Immature natural killer cell (primary cell): Measurements from ENCODE around the gene KYAT1. TPM values are rescaled to one million over a fixed set of nuclear protein-coding genes. Genes with fewer than 3 reads are reported as not detected.

Experiments used
- DNase-seq, 3 donors: peaks; one replicate each; pipeline ENCODE4 v3.0.0; 2022; ENCODE audit warnings: mixed read lengths in 1 of 3
- H3K27ac Mint-ChIP-seq, 6 donors: one replicate each; pipeline ENCODE4 v1.8.0; 2020; ENCODE audit warnings: mixed read lengths in 6 of 6, mild to moderate bottlenecking in 5 of 6, inconsistent platforms in 4 of 6, moderate library complexity in 3 of 6
- H3K27me3 Mint-ChIP-seq, 3 donors: one replicate each; pipeline ENCODE4 v1.8.0; 2020 to 2021; ENCODE audit warnings: low read depth in 3 of 3, mild to moderate bottlenecking in 3 of 3, mixed read lengths in 3 of 3, moderate library complexity in 3 of 3, inconsistent platforms in 1 of 3
- H3K36me3 Mint-ChIP-seq, 3 donors: one replicate each; pipeline ENCODE4 v1.8.0; 2020; ENCODE audit warnings: mixed read lengths in 3 of 3, inconsistent platforms in 2 of 3, mild to moderate bottlenecking in 2 of 3
- H3K4me1 Mint-ChIP-seq, 2 donors: one replicate each; pipeline ENCODE4 v1.8.0; 2020; ENCODE audit warnings: inconsistent platforms in 2 of 2, mild to moderate bottlenecking in 2 of 2, mixed read lengths in 2 of 2, moderate library complexity in 1 of 2
- H3K4me3 Mint-ChIP-seq, 5 donors: one replicate each; pipeline ENCODE4 v1.8.0; 2020; ENCODE audit warnings: mild to moderate bottlenecking in 5 of 5, mixed read lengths in 5 of 5, inconsistent platforms in 3 of 5, moderate library complexity in 3 of 5
- H3K9me3 Mint-ChIP-seq, 6 donors: one replicate each; pipeline ENCODE4 v1.8.0; 2020; ENCODE audit warnings: mild to moderate bottlenecking in 6 of 6, mixed read lengths in 6 of 6, inconsistent platforms in 4 of 6, moderate library complexity in 3 of 6
- polyA plus RNA-seq, 3 donors: library from polyadenylated mRNA; unstranded; fragments of 300-500 nt; fragmentation: Illumina TruSeq; gene quantifications; one replicate each; pipeline ENCODE4 v1.2.3, GENCODE V29; 2021

KYAT1 gene
- polyA plus RNA-seq, 3 donors from 2014 or later = 9.6 to 10.1 (median 10.0) TPM

GRCh38 chr9:128902351-128903078, 20.8 kb upstream of the KYAT1 start:
- Mint-ChIP-seq H3K9me3 (no peaks in the 10 kb centered on the region), H3K4me1 (peaks cover 80 to 87% of the 10 kb centered on the region in 2 donors), H3K36me3 (peaks cover 3 to 18% (median 6%) of the 10 kb centered on the region in 3 donors), H3K4me3 (peak overlapping the region; percentile 83 to 89 (median 87)), H3K27me3 (peaks cover 2 to 13% (median 10%) of the 10 kb centered on the region in 3 donors), H3K27ac (peak overlapping the region; percentile 93 to 97 (median 96))
- peak; percentile 86 to 89 (median 88) for DNase-seq

GRCh38 chr9:128901822-128902221, 20.1 kb upstream of the KYAT1 start:
- DNase-seq = no peak
- Mint-ChIP-seq H3K4me1 (peaks cover 84% of the 10 kb centered on the region in 2 donors), H3K27me3 (peaks cover 2 to 13% (median 10%) of the 10 kb centered on the region in 3 donors), H3K9me3 (no peaks in the 10 kb centered on the region), H3K36me3 (peaks cover 0 to 18% (median 7%) of the 10 kb centered on the region in 3 donors), H3K27ac (peak overlapping the region; percentile 93 to 97 (median 96)), H3K4me3 (peak overlapping the region; percentile 83 to 89 (median 87))

GRCh38 chr9:128901379-128901778, 19.6 kb upstream of the KYAT1 start:
- DNase-seq = no peak
- H3K27ac Mint-ChIP-seq = peak overlapping the region; percentile 93 to 97 (median 96)
- no peaks in the 10 kb centered on the region for H3K9me3 Mint-ChIP-seq
- peaks cover under 1 to 20% (median 8%) of the 10 kb centered on the region in 3 donors for H3K36me3 Mint-ChIP-seq
- peaks cover 2 to 13% (median 10%) of the 10 kb centered on the region in 3 donors for H3K27me3 Mint-ChIP-seq
- H3K4me3 Mint-ChIP-seq = peak overlapping the region in 4 of 5 donors; percentile 17 to 89 (median 54)
- peaks cover 84% of the 10 kb centered on the region in 2 donors for H3K4me1 Mint-ChIP-seq

- H3K36me3 Mint-ChIP-seq = peaks cover 5 to 29% (median 11%) of the 10 kb centered on the region in 3 donors
- H3K4me1 Mint-ChIP-seq = peaks cover 89 to 90% of the 10 kb centered on the region in 2 donors
- peaks cover 4 to 13% (median 10%) of the 10 kb centered on the region in 3 donors for H3K27me3 Mint-ChIP-seq
- peak overlapping the region; percentile 57 to 82 (median 74) for H3K4me3 Mint-ChIP-seq
- H3K27ac Mint-ChIP-seq = peak overlapping the region; percentile 93 to 97 (median 96)
- H3K9me3 Mint-ChIP-seq = no peaks in the 10 kb centered on the region
- peak; percentile 51 to 58 (median 57) for DNase-seq
Measured at GRCh38 chr9:128899566-128900322, 18.0 kb upstream of the KYAT1 start.

- peaks cover 5 to 31% (median 12%) of the 10 kb centered on the region in 3 donors for H3K36me3 Mint-ChIP-seq
- H3K4me3 Mint-ChIP-seq = peak overlapping the region; percentile 57 to 82 (median 74)
- no peaks in the 10 kb centered on the region for H3K9me3 Mint-ChIP-seq
- no peak for DNase-seq
- H3K4me1 Mint-ChIP-seq = peaks cover 88 to 93% of the 10 kb centered on the region in 2 donors
- peaks cover 4 to 13% (median 10%) of the 10 kb centered on the region in 3 donors for H3K27me3 Mint-ChIP-seq
- peak overlapping the region; percentile 93 to 97 (median 96) for H3K27ac Mint-ChIP-seq
Measured at GRCh38 chr9:128898845-128899565, 17.3 kb upstream of the KYAT1 start.

- Mint-ChIP-seq H3K4me1 (peaks cover 86 to 91% of the 10 kb centered on the region in 2 donors), H3K9me3 (no peaks in the 10 kb centered on the region), H3K27me3 (peaks cover 4 to 13% (median 12%) of the 10 kb centered on the region in 3 donors), H3K4me3 (peak overlapping the region; percentile 57 to 79 (median 73)), H3K36me3 (peaks cover 8 to 34% (median 13%) of the 10 kb centered on the region in 3 donors), H3K27ac (peak overlapping the region; percentile 93 to 97 (median 96))
- DNase-seq = no peak
Measured at GRCh38 chr9:128898382-128898781, 16.6 kb upstream of the KYAT1 start.

GRCh38 chr9:128895556-128895955, 13.8 kb upstream of the KYAT1 start:
- Mint-ChIP-seq H3K36me3 (peaks cover 10 to 36% (median 17%) of the 10 kb centered on the region in 3 donors), H3K9me3 (no peaks in the 10 kb centered on the region), H3K4me1 (peaks cover 77 to 87% of the 10 kb centered on the region in 2 donors), H3K27me3 (peaks cover 2 to 10% (median 4%) of the 10 kb centered on the region in 3 donors), H3K27ac (peak overlapping the region; percentile 78 to 91 (median 86)), H3K4me3 (peak overlapping the region in 4 of 5 donors; percentile 33 to 72 (median 62))
- DNase-seq = no peak

- peak overlapping the region; percentile 31 to 72 (median 61) for H3K4me3 Mint-ChIP-seq
- H3K27ac Mint-ChIP-seq = peak overlapping the region; percentile 78 to 91 (median 86)
- peaks cover 69 to 81% of the 10 kb centered on the region in 2 donors for H3K4me1 Mint-ChIP-seq
- H3K27me3 Mint-ChIP-seq = peaks cover 2 to 10% (median 4%) of the 10 kb centered on the region in 3 donors
- no peaks in the 10 kb centered on the region for H3K9me3 Mint-ChIP-seq
- H3K36me3 Mint-ChIP-seq = peaks cover 10 to 35% (median 20%) of the 10 kb centered on the region in 3 donors
- peak in 2 of 3 donors; percentile 35 to 43 for DNase-seq
Measured at GRCh38 chr9:128894764-128895163, 13.0 kb upstream of the KYAT1 start.

- Mint-ChIP-seq H3K27ac (peak overlapping the region; percentile 83 to 95 (median 92)), H3K36me3 (peaks cover 10 to 28% (median 22%) of the 10 kb centered on the region in 3 donors), H3K27me3 (peaks cover 0 to 6% (median 2%) of the 10 kb centered on the region in 3 donors), H3K4me3 (peak overlapping the region; percentile 44 to 76 (median 74)), H3K9me3 (no peaks in the 10 kb centered on the region), H3K4me1 (peaks cover 64 to 76% of the 10 kb centered on the region in 2 donors)
- DNase-seq = no peak
Measured at GRCh38 chr9:128893354-128893753, 11.6 kb upstream of the KYAT1 start.

GRCh38 chr9:128892221-128892921, 10.6 kb upstream of the KYAT1 start:
- Mint-ChIP-seq H3K27ac (peak overlapping the region; percentile 83 to 95 (median 92)), H3K27me3 (peaks cover 0 to 6% (median 2%) of the 10 kb centered on the region in 3 donors), H3K4me1 (peaks cover 65 to 76% of the 10 kb centered on the region in 2 donors), H3K9me3 (no peaks in the 10 kb centered on the region), H3K4me3 (peak overlapping the region; percentile 26 to 74 (median 62)), H3K36me3 (peaks cover 10 to 24% (median 22%) of the 10 kb centered on the region in 3 donors)
- peak; percentile 46 to 52 (median 49) for DNase-seq

- H3K4me1 Mint-ChIP-seq = peaks cover 64 to 73% of the 10 kb centered on the region in 2 donors
- peak overlapping the region; percentile 40 to 67 (median 57) for H3K4me3 Mint-ChIP-seq
Measured at GRCh38 chr9:128891321-128892220, 9.8 kb upstream of the KYAT1 start.

More at GRCh38 chr9:128891321-128892220, 9.8 kb upstream of the KYAT1 start:
- Mint-ChIP-seq H3K36me3 (peaks cover 10 to 20% (median 20%) of the 10 kb centered on the region in 3 donors), H3K9me3 (no peaks in the 10 kb centered on the region), H3K27ac (peak overlapping the region; percentile 83 to 93 (median 90)), H3K27me3 (peaks cover 0 to 6% (median 2%) of the 10 kb centered on the region in 3 donors)
- DNase-seq = no peak
